ENCODE measurements around the gene PHEX.

The PHEX gene

GRCh38 chrX:22081475-22082092 is 49.5 kb downstream of the PHEX start:
- TF ChIP-seq EZH2phosphoT487 (IDR thresholded peaks at IDR 0.05; ENCODE audit: low read length) (no peak), CTCF (IDR thresholded peaks at IDR 0.05; ENCODE audit: low read length) (peak; percentile 64)
- Histone ChIP-seq H3K27me3 (replicated peaks; ENCODE audit: insufficient read depth, low read length) (no peaks in the 10 kb centered on the region), H3K4me3 (ENCODE audit: low read length) (no peak overlapping the region), H4K20me1 (ENCODE audit: insufficient read depth, low read length) (no peaks in the 10 kb centered on the region), H3K9me3 (replicated peaks; ENCODE audit: insufficient read depth, low read length) (no peaks in the 10 kb centered on the region), H3K9ac (ENCODE audit: low read length) (no peak overlapping the region), H3K79me2 (ENCODE audit: low read length) (no peaks in the 10 kb centered on the region), H3K36me3 (replicated peaks; ENCODE audit: insufficient read depth, low read length) (no peaks in the 10 kb centered on the region), H3F3A (ENCODE audit: insufficient read depth, low read length) (no peaks in the 10 kb centered on the region), H3K4me2 (ENCODE audit: low read depth, low read length) (no peak overlapping the region), H2AFZ (ENCODE audit: low read length) (no peak overlapping the region), H3K4me1 (ENCODE audit: low read length) (no peaks in the 10 kb centered on the region), H3K9me2 (replicated peaks; ENCODE audit: insufficient read depth, low read length) (no peaks in the 10 kb centered on the region), H3K27ac (ENCODE audit: low read length) (no peak overlapping the region)
- DNase-seq, result peak; percentile 50

- no peaks in the 10 kb centered on the region for H3K36me3 ChIP-seq (replicated peaks; ENCODE audit: insufficient read depth, low read length)
- no peak overlapping the region for H3K4me3 ChIP-seq (ENCODE audit: low read length)
- no peak overlapping the region for H3K4me2 ChIP-seq (ENCODE audit: low read depth, low read length)
- no peak overlapping the region for H3K27ac ChIP-seq (ENCODE audit: low read length)
- H3K4me1 ChIP-seq (ENCODE audit: low read length), result no peaks in the 10 kb centered on the region
- H2AFZ ChIP-seq (ENCODE audit: low read length), result no peak overlapping the region
- H3K9me3 ChIP-seq (replicated peaks; ENCODE audit: insufficient read depth, low read length), result no peaks in the 10 kb centered on the region
- no peaks in the 10 kb centered on the region for H3K79me2 ChIP-seq (ENCODE audit: low read length)
- H3K27me3 ChIP-seq (replicated peaks; ENCODE audit: insufficient read depth, low read length), result no peaks in the 10 kb centered on the region
- TF ChIP-seq EZH2phosphoT487 (IDR thresholded peaks at IDR 0.05; ENCODE audit: low read length), result no peak
- no peak for TF ChIP-seq CTCF (IDR thresholded peaks at IDR 0.05; ENCODE audit: low read length)
- TF ChIP-seq EZH2 (optimal IDR thresholded peaks at IDR 0.05; ENCODE audit: low read depth, low read length), result no peak
- no peak overlapping the region for H3K9ac ChIP-seq (ENCODE audit: low read length)
- H3K9me2 ChIP-seq (replicated peaks; ENCODE audit: insufficient read depth, low read length), result no peaks in the 10 kb centered on the region
- no peak for DNase-seq
- H4K20me1 ChIP-seq (ENCODE audit: insufficient read depth, low read length), result no peaks in the 10 kb centered on the region
- H3F3A ChIP-seq (ENCODE audit: insufficient read depth, low read length), result no peaks in the 10 kb centered on the region
Measured at GRCh38 chrX:22086003-22086402, 53.9 kb downstream of the PHEX start.

GRCh38 chrX:22087011-22087557 is 55.0 kb downstream of the PHEX start:
- DNase-seq, result no peak
- Histone ChIP-seq H3K4me2 (ENCODE audit: low read depth, low read length) (no peak overlapping the region), H3K9me3 (replicated peaks; ENCODE audit: insufficient read depth, low read length) (no peaks in the 10 kb centered on the region), H3K27ac (ENCODE audit: low read length) (no peak overlapping the region), H2AFZ (ENCODE audit: low read length) (no peak overlapping the region), H3K4me3 (ENCODE audit: low read length) (no peak overlapping the region), H3K36me3 (replicated peaks; ENCODE audit: insufficient read depth, low read length) (no peaks in the 10 kb centered on the region), H3F3A (ENCODE audit: insufficient read depth, low read length) (no peaks in the 10 kb centered on the region), H3K79me2 (ENCODE audit: low read length) (no peaks in the 10 kb centered on the region), H3K4me1 (ENCODE audit: low read length) (no peaks in the 10 kb centered on the region), H3K9ac (ENCODE audit: low read length) (no peak overlapping the region), H3K27me3 (replicated peaks; ENCODE audit: insufficient read depth, low read length) (no peaks in the 10 kb centered on the region), H3K9me2 (replicated peaks; ENCODE audit: insufficient read depth, low read length) (no peaks in the 10 kb centered on the region), H4K20me1 (ENCODE audit: insufficient read depth, low read length) (no peaks in the 10 kb centered on the region)
- no peak for TF ChIP-seq EZH2 (optimal IDR thresholded peaks at IDR 0.05; ENCODE audit: low read depth, low read length)
- no peak for TF ChIP-seq CTCF (IDR thresholded peaks at IDR 0.05; ENCODE audit: low read length)
- no peak for TF ChIP-seq EZH2phosphoT487 (IDR thresholded peaks at IDR 0.05; ENCODE audit: low read length)

All from MM.1S (cell line).